Stimulated activated CD4-positive, alpha-beta T cell treated with anti-CD3 and anti-CD28 coated beads, Interleukin-4, amount 100 ng/mL, for 48 hours (primary cell): ENCODE data around the gene PTPRQ.
"Not testable (repeated sequence)": the region's sequence is repeated elsewhere in the genome, so short reads cannot be mapped to it uniquely, and the experiment has no call there.

Experiments used
- DNase-seq, 2 donors: peaks; one replicate each; pipeline ENCODE4 v3.0.0-alpha.2; 2020; ENCODE audit warnings: low read depth in 2 of 2

The PTPRQ gene

GRCh38 chr12:80636832-80637231, 192.8 kb downstream of the PTPRQ start:
- no peak for DNase-seq

- DNase-seq, result no peak
Measured at GRCh38 chr12:80641936-80642335, 197.9 kb downstream of the PTPRQ start.

GRCh38 chr12:80643961-80644360, 199.9 kb downstream of the PTPRQ start:
- DNase-seq, result no peak

- no peak for DNase-seq
Measured at GRCh38 chr12:80648881-80649280, 204.8 kb downstream of the PTPRQ start.

- no peak for DNase-seq
Measured at GRCh38 chr12:80655751-80656150, 211.7 kb downstream of the PTPRQ start.

GRCh38 chr12:80659512-80660063, 215.6 kb downstream of the PTPRQ start:
- no peak for DNase-seq

- no peak for DNase-seq
Measured at GRCh38 chr12:80662586-80662985, 218.6 kb downstream of the PTPRQ start.

- no peak for DNase-seq
Measured at GRCh38 chr12:80670214-80670613, 226.2 kb downstream of the PTPRQ start.

- not testable (repeated sequence) for DNase-seq
Measured at GRCh38 chr12:80676042-80676636, 232.1 kb downstream of the PTPRQ start.

GRCh38 chr12:80676856-80677255, 232.8 kb downstream of the PTPRQ start:
- DNase-seq, result no peak

GRCh38 chr12:80677994-80678393, 234.0 kb downstream of the PTPRQ start:
- DNase-seq, result no peak

- no peak for DNase-seq
Measured at GRCh38 chr12:80679346-80680131, 235.5 kb downstream of the PTPRQ start.

GRCh38 chr12:80681287-80681686, 237.3 kb downstream of the PTPRQ start:
- DNase-seq, result no peak

GRCh38 chr12:80681786-80682185, 237.8 kb downstream of the PTPRQ start:
- DNase-seq, result no peak

- no peak for DNase-seq
Measured at GRCh38 chr12:80684077-80684495, 240.1 kb downstream of the PTPRQ start.

- no peak for DNase-seq
Measured at GRCh38 chr12:80690090-80690489, 246.1 kb downstream of the PTPRQ start.

GRCh38 chr12:80690513-80690912, 246.5 kb downstream of the PTPRQ start:
- DNase-seq, result no peak

GRCh38 chr12:80692114-80692513, 248.1 kb downstream of the PTPRQ start:
- no peak for DNase-seq

GRCh38 chr12:80697270-80697887, 253.3 kb downstream of the PTPRQ start:
- DNase-seq, result no peak

GRCh38 chr12:80698256-80698655, 254.2 kb downstream of the PTPRQ start:
- no peak for DNase-seq

- no peak for DNase-seq
Measured at GRCh38 chr12:80698847-80699542, 255.0 kb downstream of the PTPRQ start.

GRCh38 chr12:80700327-80700726, 256.3 kb downstream of the PTPRQ start:
- no peak for DNase-seq
